Caco-2 (cell line): Measurements from ENCODE around the gene C1S. TPM values are rescaled to one million over a fixed set of nuclear protein-coding genes. Genes with fewer than 3 reads are reported as not detected.
"Not testable (repeated sequence)": the region's sequence is repeated elsewhere in the genome, so short reads cannot be mapped to it uniquely, and the experiment has no call there.

Experiments used
- BruUV-seq: library from RNA; stranded (reverse); fragments of 400-500 nt; replicated peaks from 2 replicates; lab custom pipeline; 2021; lab: Mats Ljungman, UMichigan
- CTCF ChIA-PET: fragments of 300-600 bp; sonication (Branson Sonifier 250); formaldehyde crosslinking; loops from one replicate; lab custom pipeline; 2022; ENCODE audit warnings: antibody characterized with exemption; lab: Charles Lee
- POLR2A ChIA-PET: fragments of 300-600 bp; sonication (Branson Sonifier 250); formaldehyde crosslinking; loops from one replicate; lab custom pipeline; 2022; ENCODE audit warnings: antibody characterized with exemption; lab: Charles Lee
- DNase-seq, 2 experiments: peaks; one replicate each; pipeline versions ENCODE4 v3.0.0 to v3.0.0-alpha.2; 2020 to 2022
- H3K27me3 ChIP-seq: replicated peaks from 2 replicates; pipeline ENCODE4 v1.6.0; 2011; ENCODE audit warnings: low read length; ENCODE audit not compliant: control insufficient read depth, insufficient read depth
- H3K36me3 ChIP-seq: 2 replicates; pipeline ENCODE4 v1.5.1; 2011; ENCODE audit warnings: low read length; ENCODE audit not compliant: control insufficient read depth, insufficient read depth
- H3K4me1 ChIP-seq: fragments of 250-450 bp; sonication (Bioruptor Pico); 2 replicates; pipeline ENCODE4 v1.5.1; 2020; ENCODE audit warnings: mild to moderate bottlenecking
- H3K4me3 ChIP-seq: 2 replicates; pipeline ENCODE4 v1.5.1; 2011; ENCODE audit warnings: low read depth, mild to moderate bottlenecking, control low read depth, low read length
- H3K9me3 ChIP-seq: fragments of 250-450 bp; sonication (Bioruptor Pico); 2 replicates; pipeline ENCODE4 v1.5.1; 2020; ENCODE audit warnings: mild to moderate bottlenecking, moderate library complexity
- H3K27ac Mint-ChIP-seq: one replicate; pipeline ENCODE4 v1.8.0; 2022; ENCODE audit warnings: mixed read lengths; ENCODE audit not compliant: unreplicated experiment
- H3K27me3 Mint-ChIP-seq: one replicate; pipeline ENCODE4 v1.8.0; 2022; ENCODE audit warnings: mixed read lengths; ENCODE audit not compliant: insufficient read depth, unreplicated experiment
- H3K36me3 Mint-ChIP-seq: one replicate; pipeline ENCODE4 v1.8.0; 2022; ENCODE audit warnings: mild to moderate bottlenecking, mixed read lengths; ENCODE audit not compliant: insufficient read depth, unreplicated experiment
- H3K4me1 Mint-ChIP-seq: one replicate; pipeline ENCODE4 v1.8.0; 2022; ENCODE audit warnings: low read depth, mixed read lengths; ENCODE audit not compliant: unreplicated experiment
- H3K4me3 Mint-ChIP-seq: one replicate; pipeline ENCODE4 v1.8.0; 2022; ENCODE audit warnings: mild to moderate bottlenecking, moderate library complexity, mixed read lengths; ENCODE audit not compliant: unreplicated experiment
- H3K9me3 Mint-ChIP-seq: one replicate; pipeline ENCODE4 v1.8.0; 2022; ENCODE audit warnings: mixed read lengths; ENCODE audit not compliant: unreplicated experiment
- CTCF ChIP-seq, 2 experiments: fragments of 200-600 bp in 1 of 2; IDR thresholded peaks; 1 replicate in 1 of 2; 2 replicates in 1 of 2; pipeline versions ENCODE4 v1.5.1 to v1.8.0; 2011 to 2022; ENCODE audit warnings: antibody characterized with exemption in 1 of 2, control low read depth in 1 of 2, inconsistent platforms in 1 of 2, low read depth in 1 of 2, low read length in 1 of 2, mild to moderate bottlenecking in 1 of 2, moderate library complexity in 1 of 2; ENCODE audit not compliant: insufficient read depth in 1 of 2, severe bottlenecking in 1 of 2, unreplicated experiment in 1 of 2
- intact Hi-C: fragments of 100-400 bp; cut with micrococcal nuclease; formaldehyde crosslinking; loops from one replicate; pipeline ENCODE4 v1.10.0; 2022; ENCODE audit not compliant: unreplicated experiment
- total RNA-seq: library from RNA; stranded (reverse); gene quantifications from 2 replicates; pipeline ENCODE4 v1.2.3, GENCODE V29; 2022

Gene C1S
- total RNA-seq, 1 experiment from 2014 or later: 6.1 TPM

GRCh38 chr12:7054925-7055324 is 5.6 kb upstream of the C1S start:
- no peaks in the 10 kb centered on the region for H3K36me3 ChIP-seq
- no TSS peak for BruUV-seq
- no peak for TF ChIP-seq CTCF (IDR thresholded peaks at IDR 0.05; ENCODE audit: insufficient read depth in 1 of 2, low read depth in 1 of 2, low read length in 1 of 2, severe bottlenecking in 1 of 2, unreplicated experiment in 1 of 2)
- POLR2A ChIA-PET: no interaction called here
- peaks cover 29% of the 10 kb centered on the region for H3K9me3 Mint-ChIP-seq
- H3K27ac Mint-ChIP-seq: no peak overlapping the region
- H3K4me3 Mint-ChIP-seq: no peak overlapping the region
- H3K27me3 ChIP-seq: no peaks in the 10 kb centered on the region
- peaks cover 21% of the 10 kb centered on the region for H3K27me3 Mint-ChIP-seq
- H3K4me3 ChIP-seq: no peak overlapping the region
- DNase-seq: no peak
- no peaks in the 10 kb centered on the region for H3K36me3 Mint-ChIP-seq
- no peaks in the 10 kb centered on the region for H3K9me3 ChIP-seq
- H3K4me1 Mint-ChIP-seq: peaks cover 17% of the 10 kb centered on the region
- intact Hi-C loops: no loop called here
- peaks cover 14% of the 10 kb centered on the region for H3K4me1 ChIP-seq
- CTCF ChIA-PET: interaction anchor here (1.2 kb wide), 1 partner anchor 14 kb away, joined by 3 read pairs; no protein-coding TSS in a partner anchor

- H3K27me3 Mint-ChIP-seq: peaks cover 21% of the 10 kb centered on the region
- H3K36me3 ChIP-seq, H3K27me3 ChIP-seq, H3K9me3 ChIP-seq, H3K27ac Mint-ChIP-seq, intact Hi-C loops, H3K4me3 Mint-ChIP-seq, H3K36me3 Mint-ChIP-seq, BruUV-seq, H3K4me3 ChIP-seq, DNase-seq: not testable (repeated sequence)
- H3K4me1 ChIP-seq: peaks cover 17% of the 10 kb centered on the region
- CTCF ChIA-PET: interaction anchor here (0.6 to 1.1 kb wide), 3 partner anchors 17 to 91 kb away, joined by 3 read pairs; no protein-coding TSS in a partner anchor
- POLR2A ChIA-PET: interaction anchor here (0.6 kb wide), 2 partner anchors 18 to 111 kb away, joined by 3 to 5 read pairs; no protein-coding TSS in a partner anchor
- peaks cover 29% of the 10 kb centered on the region for H3K9me3 Mint-ChIP-seq
- peaks cover 25% of the 10 kb centered on the region for H3K4me1 Mint-ChIP-seq
Observed at GRCh38 chr12:7055736-7056135, 4.8 kb upstream of the C1S start.

GRCh38 chr12:7058163-7058845 is 2.2 kb upstream of the C1S start:
- no peaks in the 10 kb centered on the region for H3K27me3 ChIP-seq
- Mint-ChIP-seq H3K4me3 (no peak overlapping the region), H3K9me3 (peaks cover 19% of the 10 kb centered on the region), H3K36me3 (no peaks in the 10 kb centered on the region), H3K4me1 (peaks cover 27% of the 10 kb centered on the region), H3K27me3 (peaks cover 7% of the 10 kb centered on the region), H3K27ac (no peak overlapping the region)
- no peaks in the 10 kb centered on the region for H3K36me3 ChIP-seq
- DNase-seq: no peak
- BruUV-seq: no TSS peak
- intact Hi-C loops: no loop called here
- no peak overlapping the region for H3K4me3 ChIP-seq
- TF ChIP-seq CTCF (IDR thresholded peaks at IDR 0.05; ENCODE audit: insufficient read depth in 1 of 2, low read depth in 1 of 2, low read length in 1 of 2, severe bottlenecking in 1 of 2, unreplicated experiment in 1 of 2): no peak
- no peaks in the 10 kb centered on the region for H3K9me3 ChIP-seq
- CTCF ChIA-PET: interaction anchor here (1.0 to 1.4 kb wide), 3 partner anchors 46 to 55 kb away, joined by 3 to 8 read pairs (median 3); no protein-coding TSS in a partner anchor
- peaks cover 20% of the 10 kb centered on the region for H3K4me1 ChIP-seq
- POLR2A ChIA-PET: interaction anchor here (1.4 kb wide), 1 partner anchor 114 kb away, joined by 6 read pairs; the partner anchor contains the start of genes C12orf57 and RNU7-1
